Right ventricle myocardium inferior (tissue), 1 donor: Measurements from ENCODE around the gene TMPRSS5. TPM values are rescaled to one million over a fixed set of nuclear protein-coding genes. Genes with fewer than 3 reads are reported as not detected.
"Not testable (repeated sequence)": the region's sequence is repeated elsewhere in the genome, so short reads cannot be mapped to it uniquely, and the experiment has no call there.

Source experiments
- ATAC-seq: fragments of 200-7000 bp; cut with Tn5 transposase; one replicate; pipeline ENCODE4 v1.9.1; 2020; ENCODE audit warnings: mild to moderate bottlenecking, moderate library complexity
- DNase-seq: peaks from one replicate; pipeline ENCODE4 v3.0.0; 2021; ENCODE audit errors: missing footprints
- intact Hi-C: fragments of 100-400 bp; cut with DNase I; formaldehyde crosslinking; loops from one replicate; pipeline ENCODE4 v1.11.0; 2022
- total RNA-seq: library from RNA; stranded (reverse); fragmentation: NEBNext Ultra II Directional; extraction: Animal tissue kit (Norgen Biotek cat#: 25700); gene quantifications from one replicate; pipeline ENCODE4 v1.2.1, GENCODE V29; 2021
- donor health status: DM: no; HTN: yes; CAD: no; lungs with severe emphysema.

The TMPRSS5 gene
- total RNA-seq, 1 donor from 2014 or later, result 0.38 TPM

DNA sequence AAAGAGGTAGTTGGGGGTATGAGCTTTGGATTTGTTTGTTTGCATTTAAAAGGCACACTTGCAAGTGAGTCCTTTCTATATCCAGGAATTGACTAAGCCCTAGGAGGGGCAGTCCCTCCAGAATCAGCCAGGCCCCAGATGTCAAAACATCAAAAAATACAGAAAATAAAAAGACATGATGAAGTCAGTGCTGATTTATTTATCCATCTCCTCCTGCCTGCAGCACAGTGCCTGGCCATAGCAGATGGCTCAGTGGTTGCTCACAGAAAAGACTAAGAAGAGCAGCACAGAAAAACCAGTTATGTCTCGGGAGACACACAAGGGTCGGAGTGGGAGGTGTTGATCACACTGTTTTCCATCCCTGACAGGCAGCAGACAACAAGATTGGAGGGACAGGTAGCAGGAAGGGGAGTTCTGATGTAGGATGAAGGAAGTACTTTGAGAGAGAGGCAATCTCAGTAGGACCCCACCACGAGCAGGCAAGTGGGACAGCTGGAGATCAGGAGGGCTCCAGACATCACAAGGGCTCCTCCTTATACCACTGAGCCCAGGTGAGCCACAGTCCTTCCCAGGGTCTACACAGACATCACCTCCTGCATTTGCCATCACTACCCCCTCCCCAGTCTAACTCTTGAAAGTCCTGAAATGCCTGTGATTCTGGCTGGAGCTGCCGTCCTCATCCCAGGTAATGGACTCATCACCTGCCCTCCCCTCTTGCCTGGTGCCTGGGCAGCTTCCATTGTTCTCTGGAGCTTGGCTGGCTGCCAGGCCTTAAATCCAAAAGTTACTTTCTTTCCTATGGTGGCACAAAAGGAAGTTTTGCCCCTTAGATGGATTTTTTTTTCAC, 32.3 kb downstream of the TMPRSS5 start:
- intact Hi-C loops, result no loop called here
- ATAC-seq (no peak), DNase-seq (no peak)

DNA sequence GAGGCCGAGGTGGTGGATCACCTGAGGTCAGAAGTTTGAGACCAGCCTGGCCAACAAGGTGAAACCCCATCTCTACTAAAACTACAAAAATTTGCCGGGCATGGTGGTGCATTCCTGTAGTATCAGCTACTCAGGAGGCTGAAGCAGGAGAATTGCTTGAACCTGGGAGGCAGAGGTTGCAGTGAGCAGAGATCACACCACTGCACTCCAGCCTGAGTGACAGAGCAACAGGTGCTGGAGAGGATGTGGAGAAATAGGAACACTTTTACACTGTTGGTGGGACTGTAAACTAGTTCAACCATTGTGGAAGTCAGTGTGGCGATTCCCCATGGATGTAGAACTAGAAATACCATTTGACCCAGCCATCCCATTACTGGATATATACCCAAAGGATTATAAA, 34.2 kb downstream of the TMPRSS5 start:
- ATAC-seq, DNase-seq: not testable (repeated sequence)

DNA sequence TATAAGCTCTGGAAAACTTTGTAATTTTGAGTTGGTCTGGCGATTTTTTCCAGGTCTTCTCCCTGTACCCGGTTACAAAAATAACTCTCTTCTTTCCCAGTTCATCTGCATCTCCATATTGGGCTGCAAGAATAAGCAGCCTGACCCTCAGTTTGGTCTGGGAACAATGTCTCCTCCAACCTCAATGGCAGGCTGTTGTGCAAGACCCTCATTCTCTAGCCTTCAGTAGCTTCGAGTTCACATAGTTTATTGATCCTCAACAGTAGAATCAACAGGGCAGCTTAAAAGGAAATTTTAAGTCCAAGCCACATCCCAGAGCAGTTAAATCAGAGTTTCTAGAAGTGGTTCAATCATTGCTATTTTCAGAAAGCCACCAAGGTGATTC, 35.3 kb downstream of the TMPRSS5 start:
- intact Hi-C loops, result no loop called here
- ATAC-seq (no peak), DNase-seq (no peak)

More for the DNA sequence above, 34.2 kb downstream of the TMPRSS5 start:
- intact Hi-C loops, result not testable (repeated sequence)

DNA sequence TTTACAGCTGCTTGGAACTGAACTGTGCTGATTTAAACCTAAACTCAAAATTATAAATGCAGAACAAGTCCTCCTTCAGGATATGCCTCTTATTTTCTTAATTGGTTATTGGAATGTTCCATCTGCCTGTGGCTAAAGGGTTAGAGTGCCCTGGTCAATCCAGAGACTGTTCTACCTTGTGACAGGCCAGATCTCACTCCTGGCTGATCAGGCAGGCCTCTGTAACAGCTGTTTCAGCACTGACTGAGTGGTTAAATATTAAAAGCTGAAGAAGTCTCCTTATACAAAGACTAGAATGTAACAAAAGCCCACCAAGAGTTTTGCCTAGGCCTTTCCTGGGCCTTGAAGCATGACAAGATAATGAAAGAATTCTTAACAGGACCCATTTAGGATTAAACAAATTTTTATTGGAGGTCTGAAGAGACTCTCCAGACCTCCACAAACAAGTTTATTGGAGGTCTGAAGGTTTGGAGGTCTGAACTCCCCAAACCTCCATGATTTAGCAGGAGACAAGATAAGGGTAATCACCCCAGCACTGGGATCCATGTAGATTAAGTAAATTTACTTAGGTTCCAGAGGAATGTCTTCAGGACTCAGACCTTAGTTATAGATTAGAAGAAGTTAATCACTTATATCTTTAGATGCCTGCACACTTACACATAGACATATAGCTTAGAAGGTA, 35.8 kb downstream of the TMPRSS5 start:
- DNase-seq (no peak), ATAC-seq (no peak)
- intact Hi-C loops, result no loop called here

DNA sequence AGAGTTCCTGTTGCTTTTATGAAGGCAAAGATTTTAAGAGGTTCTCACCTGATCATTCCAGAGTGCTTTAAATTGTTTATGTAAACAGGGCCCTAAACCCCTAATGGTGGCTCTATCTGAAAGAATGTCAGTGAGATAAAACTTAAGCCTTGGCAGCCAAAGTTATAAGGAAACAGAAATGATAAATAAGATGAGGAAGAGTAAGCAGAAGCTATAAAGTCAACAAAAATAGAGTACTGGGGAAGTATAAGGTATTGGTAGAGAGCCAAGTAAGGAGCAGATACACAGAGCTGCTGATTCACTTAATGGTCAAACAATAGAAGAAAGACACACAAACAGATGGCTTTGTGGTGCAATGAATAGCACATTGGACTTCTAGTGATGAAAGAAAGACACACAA, 37.9 kb downstream of the TMPRSS5 start:
- ATAC-seq, result no peak
- no peak for DNase-seq
- intact Hi-C loops, result no loop called here

DNA sequence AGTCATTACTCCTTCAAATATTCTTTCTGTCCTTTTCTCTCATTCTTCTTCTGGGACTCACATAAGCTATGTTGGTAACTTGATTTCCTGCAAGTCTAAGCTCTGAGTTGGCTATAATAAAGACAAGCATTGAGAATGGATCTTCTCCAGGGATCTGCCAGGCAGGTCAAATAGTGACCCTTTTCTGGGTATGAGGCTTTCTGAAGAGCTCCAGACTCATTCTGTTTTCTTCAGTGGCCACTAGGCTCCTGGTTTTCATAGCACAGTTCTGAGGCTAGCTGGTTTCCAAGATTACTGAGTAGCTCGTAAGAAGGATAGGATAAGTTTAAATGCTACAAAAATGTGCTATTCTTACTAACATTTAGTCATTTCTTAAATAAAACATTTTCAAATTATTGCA, 38.3 kb downstream of the TMPRSS5 start:
- ATAC-seq (no peak), DNase-seq (no peak)
- intact Hi-C loops, result no loop called here

DNA sequence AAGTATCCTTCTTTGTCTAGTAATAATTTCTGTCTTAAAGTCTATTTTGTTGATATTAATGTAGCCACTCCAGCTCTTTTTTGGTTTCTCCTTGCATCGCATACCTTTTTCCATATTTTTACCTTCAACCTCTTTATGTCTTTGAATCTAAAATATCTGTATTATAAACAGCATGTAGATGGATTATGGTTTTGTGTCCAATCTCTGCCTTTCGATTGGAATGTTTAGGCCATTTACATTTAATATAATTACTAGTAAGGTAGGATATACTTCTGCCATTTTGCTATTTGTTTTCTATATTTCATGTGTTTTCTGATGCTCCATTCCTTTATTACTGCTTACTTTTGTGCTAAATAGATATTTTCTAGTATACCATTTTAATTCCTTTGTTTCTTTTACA, 39.5 kb downstream of the TMPRSS5 start:
- DNase-seq, result no peak
- no peak for ATAC-seq
- intact Hi-C loops, result no loop called here

DNA sequence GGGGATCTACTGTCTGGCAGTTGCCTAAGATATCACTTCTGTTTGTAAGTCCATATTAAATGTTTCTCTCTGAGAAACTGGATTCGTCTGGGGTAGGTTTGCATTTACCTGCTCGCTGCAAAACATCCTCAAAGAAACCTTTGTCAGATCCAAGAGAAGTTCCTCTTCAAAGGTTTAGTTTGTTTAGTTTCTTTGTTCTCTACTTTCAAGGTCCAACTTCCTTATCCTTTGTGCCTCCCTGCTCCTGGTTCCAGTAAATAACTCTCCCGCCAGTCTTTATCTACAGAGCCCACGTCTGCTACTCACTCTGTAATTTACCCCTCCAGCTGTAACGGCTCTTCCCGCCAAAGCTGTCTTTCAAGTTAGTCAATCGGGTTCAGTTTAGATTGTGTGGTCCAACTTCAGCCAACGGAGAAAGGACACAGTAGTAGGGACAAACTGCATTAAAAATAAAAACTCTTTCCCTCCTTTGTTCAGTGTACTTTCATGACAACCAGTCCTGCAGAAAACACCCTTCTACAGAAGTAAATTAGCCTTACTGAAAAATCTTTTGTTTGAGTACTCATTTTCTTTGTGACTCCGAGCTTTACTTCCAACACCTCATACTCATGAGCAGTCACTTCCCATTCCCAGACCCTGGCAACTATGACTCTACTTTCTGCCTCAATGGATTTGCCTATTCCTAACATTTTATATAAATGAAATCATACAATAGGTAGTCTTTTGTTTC, 41.0 kb downstream of the TMPRSS5 start:
- DNase-seq, result no peak
- ATAC-seq, result no peak
- intact Hi-C loops, result no loop called here

DNA sequence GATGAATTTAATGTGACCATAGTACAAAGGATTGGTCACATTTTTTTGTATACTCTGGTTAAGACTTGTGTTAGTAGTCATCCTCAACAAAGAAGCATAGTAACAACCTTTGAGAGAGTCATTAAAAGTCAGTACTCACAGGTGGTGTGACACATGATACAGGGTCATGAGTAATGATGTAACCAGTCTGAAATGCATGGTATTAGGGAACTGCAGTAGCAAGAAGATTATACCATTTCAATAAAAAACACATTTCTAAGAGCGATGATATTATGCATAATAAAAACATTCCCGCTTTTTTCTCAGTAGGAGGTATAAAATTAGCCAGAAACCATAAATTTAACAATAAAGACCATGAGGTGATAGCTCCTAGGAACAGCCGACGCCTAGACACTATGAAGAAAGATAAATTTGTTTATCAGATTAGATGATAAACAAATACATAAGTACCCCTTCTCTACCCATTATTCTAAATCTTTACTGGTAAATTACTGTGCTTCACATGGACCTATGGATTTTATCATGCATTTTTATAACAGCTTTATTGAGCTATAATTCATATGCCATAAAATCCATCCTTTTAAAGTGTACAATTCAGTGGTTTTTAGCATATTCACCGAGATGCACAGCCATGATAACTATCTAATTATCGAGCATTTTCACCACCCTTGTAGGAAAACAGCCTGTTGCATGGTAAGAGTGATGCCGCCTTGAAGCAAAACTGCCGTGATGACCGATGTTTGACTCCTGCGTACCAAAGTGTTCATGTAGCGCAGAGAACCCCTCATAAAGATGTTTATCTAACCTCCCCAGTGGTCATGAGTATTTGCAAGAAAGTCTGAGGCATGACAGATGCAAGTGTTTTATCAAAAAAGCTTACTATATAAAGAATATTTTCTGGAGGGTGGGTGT, 41.8 kb downstream of the TMPRSS5 start:
- ATAC-seq, result no peak
- no peak for DNase-seq
- intact Hi-C loops, result no loop called here

DNA sequence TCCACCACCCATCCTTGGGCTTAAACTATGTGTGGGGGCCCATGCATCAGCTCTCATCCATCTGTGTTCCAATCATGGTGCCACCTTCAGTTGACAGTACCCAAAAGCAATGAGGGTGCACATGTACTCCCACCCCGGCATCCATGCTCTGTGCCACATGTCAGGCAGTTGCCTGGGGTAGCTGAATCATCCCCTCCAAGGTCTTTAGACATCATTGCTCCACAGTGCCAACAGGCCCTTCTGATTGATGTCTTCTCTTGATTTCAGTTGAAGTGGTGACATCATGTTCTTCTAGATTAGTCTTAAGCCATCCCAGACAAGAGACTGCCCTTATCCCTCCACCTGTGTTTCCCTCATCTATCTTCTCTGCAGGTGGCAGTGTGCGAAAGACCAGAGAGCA, 42.5 kb downstream of the TMPRSS5 start:
- ATAC-seq, result no peak
- no peak for DNase-seq
- intact Hi-C loops, result no loop called here

DNA sequence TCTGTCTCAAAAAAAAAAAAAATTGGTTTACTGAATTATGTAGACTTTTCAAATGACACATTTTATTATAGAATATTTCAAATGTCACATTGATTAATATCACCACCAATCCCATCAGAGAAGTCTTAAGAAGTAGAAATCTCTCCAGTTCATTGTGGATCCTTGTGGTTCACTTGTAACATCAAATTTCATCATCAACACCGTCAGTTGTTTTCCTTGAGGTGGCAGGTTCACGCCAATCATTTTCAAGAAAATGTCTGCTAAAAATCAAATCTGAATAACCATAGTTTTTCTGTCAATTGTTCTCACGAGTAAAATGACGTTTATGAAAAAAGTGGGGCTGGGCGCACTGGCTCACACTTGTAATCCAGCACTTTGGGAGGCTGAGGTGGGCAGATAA, 50.3 kb downstream of the TMPRSS5 start:
- DNase-seq, result no peak
- intact Hi-C loops, result no loop called here
- ATAC-seq, result no peak

DNA sequence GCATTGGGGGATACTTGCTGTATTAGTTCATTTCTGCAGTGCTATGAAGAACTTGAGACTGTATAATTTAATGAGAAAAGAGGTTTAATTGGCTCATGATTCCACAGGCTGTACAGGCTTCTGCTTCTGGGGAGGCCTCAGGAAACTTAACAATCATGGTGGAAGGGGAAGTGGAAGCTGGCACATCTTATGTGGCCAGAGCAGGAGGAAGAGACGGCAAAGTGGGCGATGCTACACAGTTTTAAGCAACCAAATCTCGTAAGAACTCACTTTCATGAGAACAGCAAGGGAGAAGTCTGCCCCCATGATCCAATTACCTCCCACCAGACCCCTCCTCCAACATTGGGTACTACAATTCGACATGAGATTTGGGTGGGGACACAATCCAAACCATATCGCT, 55.1 kb downstream of the TMPRSS5 start:
- ATAC-seq (no peak), DNase-seq (no peak)
- intact Hi-C loops, result no loop called here

DNA sequence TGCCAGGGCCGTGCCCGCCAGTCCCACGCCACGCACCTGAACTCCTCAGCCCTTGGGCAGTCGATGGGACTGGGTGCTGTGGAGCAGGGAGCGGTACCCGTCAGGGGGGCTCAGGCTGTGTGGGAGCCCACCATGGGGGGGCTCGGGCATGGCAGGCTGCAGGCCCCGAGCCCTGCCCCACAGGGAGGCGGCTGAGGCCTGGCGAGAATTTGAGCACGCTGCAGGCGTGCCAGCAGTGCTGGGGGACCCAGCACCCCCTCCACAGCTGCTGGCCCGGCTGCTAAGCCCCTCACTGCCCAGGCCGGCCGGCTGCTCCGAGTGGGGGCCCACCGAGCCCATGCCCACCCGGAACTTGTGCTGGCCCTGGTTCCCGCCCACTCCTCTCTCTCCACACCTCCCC, 56.8 kb downstream of the TMPRSS5 start:
- intact Hi-C loops, result no loop called here
- no peak for ATAC-seq

DNA sequence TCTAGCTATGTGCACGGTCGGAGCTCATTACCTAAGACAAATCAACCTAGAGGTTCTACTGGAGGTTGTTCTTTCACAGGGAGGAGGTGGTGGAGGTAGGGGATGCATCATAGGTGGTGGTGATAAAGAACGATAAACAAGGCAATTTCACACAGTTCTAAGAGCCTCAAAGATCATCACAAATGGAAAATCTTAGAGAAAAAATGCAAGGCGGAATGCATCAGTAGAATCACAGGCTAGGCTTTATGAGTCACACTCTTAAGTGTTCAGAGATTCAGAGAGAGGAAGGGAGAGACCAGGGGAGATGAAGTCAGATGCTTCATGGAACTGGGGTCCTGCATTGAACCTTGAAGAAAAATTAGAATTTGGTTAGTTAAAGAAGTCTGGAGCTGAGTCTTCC, 58.3 kb downstream of the TMPRSS5 start:
- intact Hi-C loops, result no loop called here
- ATAC-seq, result no peak
- DNase-seq, result no peak

More for the DNA sequence above, 56.8 kb downstream of the TMPRSS5 start:
- DNase-seq, result no peak

DNA sequence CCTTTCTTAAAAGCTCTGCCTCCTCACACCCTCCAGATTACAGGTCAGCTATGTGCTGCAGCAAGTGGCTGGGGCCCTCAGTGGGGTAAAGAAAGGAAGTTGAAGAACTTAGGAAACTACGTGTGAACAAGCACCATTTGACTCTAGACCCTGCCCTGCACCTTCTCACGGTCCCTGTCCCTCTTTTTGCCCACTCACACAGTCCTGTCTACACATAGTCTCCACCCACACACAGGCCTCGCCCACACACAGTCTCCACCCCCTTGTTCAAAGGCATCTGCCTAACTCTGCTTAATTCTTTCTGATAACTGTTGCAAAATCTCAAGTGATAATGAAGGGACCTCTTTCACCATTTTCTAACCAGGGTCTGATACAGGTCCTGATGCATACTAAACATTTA, 59.0 kb downstream of the TMPRSS5 start:
- ATAC-seq (no peak), DNase-seq (no peak)
- intact Hi-C loops, result no loop called here

DNA sequence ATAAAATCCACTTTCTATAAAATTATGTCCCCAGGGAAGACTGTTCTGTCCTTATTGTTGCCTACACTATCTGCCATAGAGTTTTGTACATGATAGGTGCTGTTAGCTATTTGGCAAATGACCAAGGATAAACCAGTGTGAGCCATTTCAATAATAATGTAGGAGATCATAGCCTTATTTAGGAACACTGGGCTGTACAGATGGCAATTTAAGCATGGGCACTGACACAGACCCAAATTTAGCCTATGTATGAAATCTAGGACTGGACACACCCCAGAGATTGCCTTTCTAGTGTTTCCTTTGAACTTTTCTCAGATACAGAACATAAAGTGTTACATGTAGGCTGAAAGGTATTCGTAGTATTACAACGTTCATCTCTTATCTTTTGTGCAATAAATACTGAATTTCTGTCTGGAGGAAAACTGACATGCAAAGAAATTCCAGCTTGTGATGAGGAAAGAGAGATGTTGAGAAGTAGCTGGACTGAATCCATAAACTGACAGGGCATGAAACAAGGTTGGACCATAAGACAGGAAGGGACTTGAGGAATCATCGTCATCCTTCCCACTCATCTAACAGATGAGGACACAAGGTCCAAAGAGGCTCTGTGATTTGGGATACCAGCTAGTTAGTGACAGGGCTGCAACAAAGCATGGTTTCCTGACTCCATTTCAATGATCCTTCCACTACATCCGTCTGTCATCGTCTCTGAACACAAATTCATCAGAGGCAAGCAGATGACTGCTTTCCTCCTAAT, 60.3 kb downstream of the TMPRSS5 start:
- intact Hi-C loops, result no loop called here
- ATAC-seq (no peak), DNase-seq (no peak)

DNA sequence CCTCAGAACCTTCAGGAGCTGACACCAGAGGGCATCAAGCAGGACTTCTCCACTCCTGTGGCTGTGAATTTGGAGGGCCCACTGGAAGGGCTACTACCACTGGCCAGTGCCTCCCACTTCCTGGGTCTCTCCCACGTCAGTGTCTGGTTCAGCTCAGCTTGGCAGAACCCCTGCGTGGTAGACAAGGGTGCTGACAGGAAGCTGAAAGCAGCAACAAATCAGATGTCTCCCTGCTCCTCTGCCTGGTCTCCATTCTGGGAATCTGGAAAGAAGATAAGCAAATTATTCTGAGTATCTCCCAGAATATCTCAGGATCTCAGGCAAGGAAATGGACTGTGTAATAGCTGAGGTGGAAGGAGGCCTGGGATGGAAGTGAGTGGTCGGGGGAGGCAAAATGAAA, 61.5 kb downstream of the TMPRSS5 start:
- intact Hi-C loops, result no loop called here
- DNase-seq (no peak), ATAC-seq (no peak)

DNA sequence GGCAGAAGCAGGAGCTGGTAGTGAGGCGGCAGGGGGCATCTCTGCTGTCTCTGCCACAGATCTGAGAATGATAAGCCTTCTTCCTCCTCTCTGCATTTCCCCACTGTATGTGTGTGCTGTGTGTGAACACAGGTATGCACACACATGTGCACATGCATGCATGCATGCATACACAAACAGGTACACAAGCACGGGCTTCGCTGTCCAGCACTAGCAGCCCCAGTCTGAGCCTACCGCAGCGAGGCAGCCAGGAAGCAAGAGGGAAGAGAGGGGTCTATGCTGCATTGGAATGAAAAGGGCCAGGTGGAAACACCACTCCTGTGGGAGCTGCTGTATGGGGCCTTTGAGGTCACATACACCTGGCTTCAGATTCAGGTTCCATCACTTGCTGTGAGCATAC, 62.4 kb downstream of the TMPRSS5 start:
- DNase-seq (no peak), ATAC-seq (no peak)
- intact Hi-C loops, result no loop called here
